HepG2 (cell line): Measurements from ENCODE around the gene SPACDR. TPM values are rescaled to one million over a fixed set of nuclear protein-coding genes. Genes with fewer than 3 reads are reported as not detected.
A peak's percentile ranks its signal among the peaks of the same experiment; 100 is the strongest.

Source experiments
- ARID2 ChIP-seq: sonication (generic); formaldehyde crosslinking; IDR thresholded peaks from 2 replicates; pipeline ENCODE4 v1.8.1; 2022; ENCODE audit warnings: mild to moderate bottlenecking, missing genetic modification reagents, borderline replicate concordance
- ARNT2 ChIP-seq: sonication (generic); formaldehyde crosslinking; IDR thresholded peaks from 2 replicates; pipeline ENCODE4 v1.8.0; 2022; ENCODE audit warnings: mild to moderate bottlenecking, low read depth, missing genetic modification reagents, moderate library complexity
- CSRNP2 ChIP-seq: sonication (generic); formaldehyde crosslinking; conservative IDR thresholded peaks from 2 replicates; pipeline ENCODE4 v1.8.0; 2022; ENCODE audit warnings: low read depth, missing genetic modification reagents
- CTCF ChIP-seq: sonication (generic); formaldehyde crosslinking; IDR thresholded peaks from 2 replicates; pipeline ENCODE4 v1.5.0; 2020; ENCODE audit warnings: mild to moderate bottlenecking, missing genetic modification reagents, moderate library complexity
- EP300 ChIP-seq, 3 experiments: sonication (generic) in 1 of 3; formaldehyde crosslinking in 1 of 3; IDR thresholded peaks; 2 replicates each; pipeline versions ENCODE4 v1.5.1 to v1.6.1; 2011 to 2020; ENCODE audit warnings: low read depth in 2 of 3, low read length in 2 of 3, borderline replicate concordance in 1 of 3, improper control_type of control experiment in 1 of 3, mild to moderate bottlenecking in 1 of 3, missing genetic modification reagents in 1 of 3, moderate library complexity in 1 of 3
- GTF2F1 ChIP-seq: fragments of 150-350 bp; IDR thresholded peaks from 2 replicates; pipeline ENCODE4 v1.6.1; 2014; ENCODE audit warnings: low read length
- HOXA5 ChIP-seq: sonication (generic); formaldehyde crosslinking; IDR thresholded peaks from 2 replicates; pipeline ENCODE4 v1.4.0; 2020; ENCODE audit warnings: missing genetic modification reagents
- RBFOX2 ChIP-seq: fragments of 200-400 bp; formaldehyde crosslinking; IDR thresholded peaks from 2 replicates; pipeline ENCODE4 v1.6.1; 2017; ENCODE audit warnings: low read depth, mild to moderate bottlenecking, low read length
- TEAD3 ChIP-seq: optimal IDR thresholded peaks from 2 replicates; pipeline ENCODE3; 2016; ENCODE audit warnings: borderline replicate concordance
- ZBTB1 ChIP-seq: sonication (generic); formaldehyde crosslinking; IDR thresholded peaks from 2 replicates; pipeline ENCODE4 v1.4.0; 2020; ENCODE audit warnings: missing genetic modification reagents, borderline replicate concordance
- ZBTB25 ChIP-seq: IDR thresholded peaks from 2 replicates; pipeline ENCODE4 v1.6.1; 2018; ENCODE audit warnings: missing genetic modification reagents
- ZFP62 ChIP-seq: sonication (generic); formaldehyde crosslinking; IDR thresholded peaks from 2 replicates; pipeline ENCODE4 v1.4.0; 2020; ENCODE audit warnings: missing genetic modification reagents
- ZNF280D ChIP-seq: sonication (generic); formaldehyde crosslinking; IDR thresholded peaks from 2 replicates; pipeline ENCODE4 v1.5.1; 2020; ENCODE audit warnings: mild to moderate bottlenecking, missing genetic modification reagents
- ZNF281 ChIP-seq: sonication (generic); formaldehyde crosslinking; IDR thresholded peaks from 2 replicates; pipeline ENCODE4 v1.4.0; 2020; ENCODE audit warnings: missing genetic modification reagents, borderline replicate concordance
- ZNF75D ChIP-seq: sonication (generic); formaldehyde crosslinking; IDR thresholded peaks from 2 replicates; pipeline ENCODE4 v1.8.1; 2023; ENCODE audit warnings: missing genetic modification reagents, mild to moderate bottlenecking, borderline replicate concordance
- ZSCAN12 ChIP-seq: sonication (generic); formaldehyde crosslinking; IDR thresholded peaks from 2 replicates; pipeline ENCODE4 v1.9.0; 2021; ENCODE audit warnings: mild to moderate bottlenecking, missing genetic modification reagents
- ZSCAN30 ChIP-seq: sonication (generic); formaldehyde crosslinking; IDR thresholded peaks from 2 replicates; pipeline ENCODE4 v1.5.0; 2020; ENCODE audit warnings: mild to moderate bottlenecking, missing genetic modification reagents
- polyA plus RNA-seq, 8 experiments: library from polyadenylated mRNA; depleted of rRNA in 3 of 8; stranded (reverse) in 7 of 8; unstranded in 1 of 8; fragments of >200 nt; fragmentation: Illumina TruSeq in 4 of 8; extraction: Trizol in 4 of 8; gene quantifications; 2 replicates each; pipeline versions ENCODE4 v1.2.1 to v1.2.3, GENCODE V29; 2011 to 2016; ENCODE audit warnings: low read depth in 4 of 8, missing spikeins in 1 of 8, mixed read lengths in 1 of 8; ENCODE audit not compliant: insufficient read depth in 1 of 8
- total RNA-seq, 5 experiments: library from RNA; depleted of rRNA; stranded (reverse); fragments of >200 nt; fragmentation: Illumina TruSeq; extraction: Trizol; gene quantifications; 2 replicates each; pipeline ENCODE4 v1.2.3, GENCODE V29; 2016; ENCODE audit warnings: low read depth in 1 of 5

Gene SPACDR
- total and polyA plus RNA-seq, 2 of the 13 experiments (the other 11 are each of a cell fraction or from before 2014, with no cell fraction given), result 0.41 TPM; not detected in 1

GRCh38 chr7:100429637-100430492, 34.2 kb downstream of the SPACDR start, which contains the start of gene MEPCE (continued):
- peak; percentile 61; the same call in 1 of the 2 replicates for TF ChIP-seq ZNF281 (CRISPR knock-in tag)
- 0 out of 2 replicates have a peak, but pooled peaks have one; percentile 43 for TF ChIP-seq ZSCAN30 (CRISPR knock-in tag)
- no peak for TF ChIP-seq ZBTB25 (CRISPR knock-in tag)
- TF ChIP-seq ARID2 (CRISPR knock-in tag), result 0 out of 2 replicates have a peak, but pooled peaks have one; percentile 30
- TF ChIP-seq ZNF75D (CRISPR knock-in tag), result no peak
- no peak for TF ChIP-seq GTF2F1
- TF ChIP-seq HOXA5 (CRISPR knock-in tag), result no peak
- TF ChIP-seq RBFOX2, result peak; percentile 95
- no peak for TF ChIP-seq CSRNP2 (CRISPR knock-in tag)
- no peak for TF ChIP-seq TEAD3 (CRISPR knock-in tag)
- TF ChIP-seq EP300 (IDR thresholded peaks at IDR 0.05; ENCODE audit: low read depth in 2 of 2, low read length in 2 of 2), result no peak
- 0 out of 2 replicates have a peak, but pooled peaks have one; percentile 16 for TF ChIP-seq EP300 (CRISPR knock-in tag; IDR thresholded peaks at IDR 0.05; ENCODE audit: borderline replicate concordance)
- no peak for TF ChIP-seq ZBTB1 (CRISPR knock-in tag)
- TF ChIP-seq ZNF280D (CRISPR knock-in tag), result no peak
- TF ChIP-seq ZSCAN12 (CRISPR knock-in tag), result no peak
- no peak for TF ChIP-seq CTCF (CRISPR knock-in tag)
- no peak; the same call in 1 of the 2 replicates for TF ChIP-seq ARNT2 (CRISPR knock-in tag)
- no peak for TF ChIP-seq ZFP62
